GM21619 (cell line): ENCODE measurements around the gene NALCN.
A peak's percentile ranks its signal among the peaks of the same experiment; 100 is the strongest.

ENCODE experiments used
- ATAC-seq: cut with Tn5 transposase; IDR thresholded peaks from one replicate; pipeline ENCODE4 v1.9.1; 2021; ENCODE audit not compliant: unreplicated experiment

The NALCN gene

DNA sequence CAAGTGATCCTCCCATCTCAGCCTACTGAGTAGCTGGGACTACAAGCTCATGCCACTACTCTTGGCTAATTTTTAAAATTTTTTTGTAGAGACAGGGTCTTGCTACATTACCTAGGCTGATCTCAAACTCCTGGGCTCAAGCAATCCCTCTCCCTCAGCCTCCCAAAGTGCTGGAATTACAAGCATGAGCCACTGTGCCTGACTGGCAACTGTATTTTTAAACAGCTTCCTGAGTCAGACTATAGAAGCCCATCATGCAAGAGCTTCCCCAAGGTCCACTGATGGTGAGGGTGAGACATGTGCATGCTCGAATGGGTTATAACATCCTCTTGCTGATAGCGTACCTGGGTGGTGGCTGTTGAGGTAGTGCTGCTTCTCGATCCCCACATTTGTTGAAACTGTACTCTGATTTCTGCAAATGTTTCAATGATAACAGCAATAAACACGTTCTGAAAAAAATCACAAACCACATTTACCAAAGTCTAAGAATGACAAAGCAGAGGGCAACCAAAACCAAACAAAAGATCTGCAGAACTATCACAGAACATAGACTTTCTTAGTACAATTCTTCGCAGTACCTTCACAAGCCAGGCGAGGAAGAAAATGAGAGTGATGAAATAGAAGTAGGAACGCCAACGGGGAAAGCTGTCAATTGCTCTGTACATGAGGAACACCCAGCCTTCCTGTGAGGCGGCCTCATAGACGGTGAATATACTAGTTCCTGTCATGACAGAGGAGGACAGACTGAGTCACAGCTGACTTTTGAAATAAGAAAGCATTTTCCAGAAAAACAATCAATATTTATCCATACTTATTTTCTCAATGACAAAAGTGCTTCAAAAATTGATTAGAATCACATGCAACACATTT lies 124.4 kb downstream of the NALCN start:
- no peak for ATAC-seq

DNA sequence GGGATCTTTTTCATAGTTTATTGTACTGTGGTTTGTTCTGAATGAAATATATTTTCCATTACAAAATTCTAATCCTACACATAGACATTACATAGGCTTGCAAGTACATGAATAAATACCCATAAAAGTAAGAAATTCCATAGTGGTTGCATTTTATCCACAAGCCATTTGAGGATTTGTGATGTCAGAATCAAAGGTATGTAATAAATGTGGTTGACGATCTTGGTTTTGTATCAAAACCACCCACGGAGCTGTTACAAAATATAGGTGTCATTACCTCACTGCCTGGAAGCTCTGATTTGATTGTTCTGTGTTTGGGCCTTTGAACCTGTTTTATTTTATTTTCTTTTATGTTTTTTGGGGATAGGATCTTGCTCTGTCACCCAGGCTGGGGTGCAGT lies 125.1 kb downstream of the NALCN start:
- ATAC-seq: no peak

DNA sequence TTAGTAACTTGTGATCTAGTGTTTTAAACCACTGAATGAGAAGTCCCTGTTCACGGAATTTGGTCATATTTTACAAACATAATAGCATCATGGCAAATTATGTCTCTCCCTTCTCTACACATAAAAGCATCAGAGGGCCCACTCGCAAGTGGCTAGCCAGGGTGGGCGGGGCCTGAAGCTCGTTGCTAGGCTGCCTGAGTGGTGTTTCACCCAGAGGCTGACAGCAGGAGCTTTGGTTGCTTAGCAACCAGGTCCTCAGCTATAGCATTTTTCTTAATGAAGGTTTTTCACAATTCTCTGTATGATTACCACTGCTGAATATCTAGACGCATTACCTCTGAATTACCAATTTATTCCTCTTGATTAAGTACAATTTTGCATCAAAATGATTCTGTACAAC lies 126.5 kb downstream of the NALCN start:
- no peak for ATAC-seq

DNA sequence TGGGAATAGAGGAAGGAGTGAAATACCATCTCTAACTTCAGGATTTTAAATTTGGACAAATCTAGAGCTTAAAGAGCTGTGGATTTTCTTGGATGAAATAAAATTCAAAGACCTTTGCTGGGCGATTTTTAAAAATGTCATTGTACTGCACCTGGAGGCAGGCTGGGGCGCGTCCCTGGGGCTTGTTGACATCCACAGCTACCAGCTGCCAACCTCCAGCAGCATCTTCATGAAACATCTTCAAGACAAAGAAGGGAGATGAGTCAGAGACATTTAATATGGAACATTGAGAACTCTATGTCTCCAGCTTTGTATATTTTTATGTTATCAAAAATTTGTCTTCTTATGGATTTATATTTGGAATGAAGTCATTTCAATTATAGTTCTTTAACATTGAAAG lies 132.5 kb downstream of the NALCN start:
- no peak for ATAC-seq

DNA sequence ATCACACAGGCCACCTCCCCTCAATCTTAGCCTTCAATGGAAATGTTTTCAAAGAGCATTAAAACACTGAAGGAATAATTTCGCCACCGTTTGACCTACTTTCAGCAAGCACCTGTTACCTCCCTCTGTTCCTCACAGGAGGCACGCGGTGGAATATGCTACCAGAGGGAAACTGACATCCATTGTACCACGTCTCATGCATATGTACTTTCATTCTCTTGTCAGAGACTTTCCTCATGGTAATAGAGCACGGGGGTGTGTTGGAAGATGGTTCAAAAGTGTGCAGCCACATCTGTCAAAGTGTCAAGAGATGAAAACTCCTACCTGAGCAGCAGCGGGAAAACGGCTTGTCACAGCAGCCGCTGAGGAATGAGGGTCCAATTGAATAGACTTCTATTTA lies 143.4 kb downstream of the NALCN start:
- no peak for ATAC-seq

DNA sequence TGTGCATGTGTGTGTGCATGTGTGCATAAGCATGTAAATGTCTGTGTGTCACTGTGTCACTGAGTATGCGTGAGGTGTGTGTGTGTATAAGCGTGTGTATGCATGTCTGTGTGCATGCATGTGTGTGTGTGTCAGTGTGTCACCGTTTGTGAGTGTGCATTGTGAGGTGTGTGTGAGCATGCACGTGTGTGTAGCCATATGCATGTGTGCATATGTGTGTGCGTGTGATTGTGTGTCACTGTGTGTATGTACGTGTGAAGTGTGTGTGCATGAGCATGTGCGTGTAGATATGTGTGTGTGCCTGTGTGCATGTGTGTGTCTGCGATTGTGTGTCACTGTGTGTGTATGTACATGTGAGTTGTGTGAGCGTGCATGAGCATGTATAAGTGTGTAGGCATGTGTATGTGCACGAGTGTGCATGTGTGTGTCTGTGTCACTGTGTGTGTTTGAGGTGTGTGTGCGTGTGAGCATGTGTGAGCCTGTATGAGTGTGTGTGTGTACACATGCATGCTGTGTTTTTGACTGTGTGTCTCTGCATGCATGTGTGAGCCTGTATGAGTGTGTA lies 144.5 kb downstream of the NALCN start:
- no peak for ATAC-seq

DNA sequence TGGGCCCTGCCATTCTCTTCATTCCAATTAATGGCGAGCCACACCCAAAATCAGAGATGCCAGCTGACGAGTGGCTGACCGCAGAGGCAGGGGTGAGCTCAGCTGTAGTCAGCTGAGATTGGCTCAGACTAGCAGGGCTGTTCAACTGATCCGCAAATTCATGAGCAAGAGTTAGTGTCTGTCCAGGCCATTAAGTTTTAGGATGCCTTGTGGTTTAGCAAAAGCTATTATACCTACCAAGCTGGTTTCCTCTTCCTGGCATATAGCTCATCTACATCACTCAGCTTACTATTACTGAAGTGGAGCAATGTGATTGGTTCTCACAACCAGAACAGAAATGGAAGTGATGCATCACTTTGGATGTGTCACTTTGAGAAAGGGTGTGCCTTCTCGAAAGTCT lies 148.7 kb downstream of the NALCN start:
- ATAC-seq: no peak

DNA sequence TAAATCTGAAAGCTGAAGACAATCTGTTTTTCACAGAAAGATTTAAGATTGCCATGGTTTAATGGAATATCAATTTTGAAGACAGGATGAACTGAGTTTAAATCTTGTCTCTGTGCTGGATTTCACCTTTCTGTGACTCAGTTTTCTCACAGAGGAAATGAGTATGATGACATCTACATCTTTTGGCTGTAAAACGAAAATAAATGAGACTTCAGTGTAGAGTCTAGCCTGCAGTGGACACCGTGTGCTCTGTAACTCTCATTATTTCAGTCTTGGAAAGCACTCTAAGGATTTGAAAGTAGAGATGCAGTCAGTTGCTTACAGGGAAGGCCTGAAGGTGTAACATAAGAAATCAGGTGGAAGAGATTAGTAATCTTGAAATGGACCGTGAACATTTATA lies 150.4 kb downstream of the NALCN start:
- no peak for ATAC-seq

DNA sequence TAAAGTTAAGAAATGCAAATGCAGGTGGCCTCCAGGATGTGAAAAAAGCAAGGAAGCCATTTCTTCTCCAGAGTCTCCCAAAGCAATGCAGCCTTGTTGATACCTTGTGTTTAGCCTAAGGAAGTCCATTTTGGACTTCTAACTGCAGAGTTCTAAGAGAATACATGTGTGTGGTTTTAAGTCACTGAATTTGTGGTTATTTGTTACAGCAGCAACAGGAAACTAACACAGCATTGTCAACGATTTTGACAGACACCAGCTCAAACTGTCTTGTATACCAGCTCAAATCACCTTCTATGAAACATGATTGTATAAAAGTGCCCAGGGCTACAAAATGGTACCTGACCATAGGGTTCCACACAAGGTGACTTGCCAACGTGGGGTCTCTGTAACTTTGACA lies 151.4 kb downstream of the NALCN start:
- no peak for ATAC-seq

DNA sequence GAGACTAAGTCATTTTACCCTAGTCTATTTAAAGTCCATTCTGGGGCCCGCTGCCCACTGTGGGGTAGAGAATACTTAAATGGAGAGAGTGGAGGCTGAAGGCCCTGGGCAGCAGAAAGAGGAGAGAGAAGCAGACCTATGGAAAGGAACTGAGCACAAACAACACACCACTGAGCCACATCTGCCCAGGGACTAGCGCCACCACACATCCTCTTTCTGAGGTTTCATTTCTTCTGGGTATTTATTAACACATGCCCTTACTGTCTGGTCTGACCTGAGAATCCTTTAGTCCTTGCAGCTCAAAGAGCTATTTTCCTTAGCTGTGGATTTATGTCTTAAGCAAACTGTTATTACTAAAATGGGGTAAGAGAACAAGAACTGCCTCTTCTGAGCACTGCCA lies 154.0 kb downstream of the NALCN start:
- ATAC-seq: peak; percentile 42

DNA sequence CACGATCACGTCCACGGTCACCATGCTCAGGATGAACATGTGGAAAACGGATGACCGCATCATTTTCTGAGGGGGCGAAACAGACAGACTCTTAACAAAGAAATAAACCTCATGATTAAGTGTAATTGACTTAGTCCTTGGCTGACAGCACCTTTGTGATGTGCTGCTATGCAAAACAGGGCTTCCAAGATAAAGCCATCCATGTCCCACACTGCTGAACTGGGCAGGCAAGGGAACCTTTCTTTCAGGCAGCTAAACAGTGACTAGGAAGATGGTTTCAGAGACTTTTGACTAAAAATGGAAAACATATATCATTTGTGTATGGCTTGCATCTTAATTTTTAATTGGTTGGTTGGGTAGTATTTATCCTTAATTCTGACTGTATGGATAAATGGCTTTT lies 157.8 kb downstream of the NALCN start:
- ATAC-seq: no peak

DNA sequence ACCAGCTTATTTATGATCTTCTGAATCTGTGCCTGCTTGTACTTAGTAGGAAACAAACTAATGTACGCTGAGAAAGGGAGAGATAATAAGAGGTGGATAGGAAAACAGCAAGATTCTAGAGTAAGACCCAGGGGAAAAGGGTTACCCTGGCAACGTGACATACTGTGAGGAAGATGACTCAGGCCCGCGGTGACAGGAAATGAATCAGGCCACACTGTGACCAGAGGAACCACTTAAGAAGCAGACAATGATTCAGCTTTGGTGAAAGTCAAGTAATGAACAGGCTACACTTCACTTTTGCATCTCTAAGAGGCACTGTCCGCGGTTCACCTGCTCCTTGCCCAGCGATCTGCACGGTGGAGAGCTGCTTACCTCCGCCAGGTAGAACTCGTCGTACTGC lies 158.2 kb downstream of the NALCN start:
- ATAC-seq: peak; percentile 99

DNA sequence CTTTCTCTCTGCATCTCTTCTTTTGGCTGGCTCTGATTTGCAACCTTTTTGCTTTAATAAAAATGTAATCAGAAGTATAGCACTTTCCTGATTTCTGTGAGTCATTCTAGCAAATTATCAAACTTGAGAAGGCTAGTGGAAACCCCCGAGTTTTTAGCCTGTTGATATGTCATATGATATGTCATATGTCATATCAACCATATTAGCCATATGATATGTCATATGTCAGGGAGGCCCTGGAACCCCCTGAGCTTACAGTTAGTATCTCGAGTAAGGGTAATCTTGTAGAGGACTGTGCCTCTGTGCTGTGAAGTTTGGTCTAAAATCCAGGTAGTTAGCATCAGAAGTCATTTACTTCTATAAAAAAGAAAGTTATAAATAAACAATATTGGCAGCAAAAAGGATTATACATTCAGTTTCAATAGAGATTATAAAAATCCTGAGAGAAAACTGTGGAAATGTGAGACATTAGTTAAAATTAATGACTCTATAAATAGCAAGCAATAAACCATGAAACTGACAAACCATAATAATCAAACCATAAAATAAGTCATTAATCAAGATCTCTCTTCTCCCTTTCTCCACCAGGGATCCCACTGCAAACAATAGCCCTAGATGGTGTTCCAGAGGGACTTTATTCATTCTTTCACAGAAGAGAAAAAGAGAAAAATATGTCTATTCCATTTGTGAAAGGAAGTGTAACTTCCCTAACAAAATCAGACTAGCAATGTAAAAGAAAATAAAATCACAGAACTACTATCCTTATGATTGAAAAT lies 167.4 kb downstream of the NALCN start:
- ATAC-seq: no peak

DNA sequence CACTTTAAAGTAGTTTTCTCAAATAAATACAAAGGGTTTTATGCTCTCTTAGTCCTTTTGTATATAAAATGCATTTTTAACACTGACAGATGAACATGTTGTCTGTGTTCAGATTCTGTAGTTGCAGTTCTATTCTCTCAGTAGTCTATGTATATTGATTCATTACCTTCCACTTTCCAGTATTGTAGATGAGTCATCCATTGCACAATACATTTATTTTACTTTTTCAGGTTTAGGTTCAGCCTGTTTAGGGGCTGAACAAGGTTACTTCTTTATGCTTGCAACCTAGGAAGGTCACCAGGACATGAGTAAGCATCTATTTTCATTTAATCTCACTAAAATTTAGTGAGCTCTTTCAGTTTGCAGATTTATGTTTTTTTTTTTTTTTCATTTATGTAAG lies 173.6 kb downstream of the NALCN start:
- no peak for ATAC-seq

DNA sequence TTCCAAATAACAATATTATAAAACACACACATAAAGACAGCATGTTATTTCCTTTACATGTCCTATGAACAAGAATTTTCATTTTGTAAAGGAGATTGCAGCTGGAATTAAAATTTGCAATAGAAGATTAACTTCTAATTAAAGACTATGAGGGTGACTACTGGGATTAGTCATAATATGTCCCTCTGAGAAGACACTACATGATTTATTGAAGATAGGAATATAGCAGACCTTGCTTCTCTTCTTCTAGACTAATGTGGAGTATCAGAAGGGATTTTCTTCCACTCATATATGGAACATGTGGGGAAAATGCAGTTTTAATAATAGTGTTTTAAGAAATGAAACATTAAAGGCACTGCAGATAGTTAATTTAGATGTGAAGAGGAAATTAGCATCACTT lies 177.8 kb downstream of the NALCN start:
- no peak for ATAC-seq

DNA sequence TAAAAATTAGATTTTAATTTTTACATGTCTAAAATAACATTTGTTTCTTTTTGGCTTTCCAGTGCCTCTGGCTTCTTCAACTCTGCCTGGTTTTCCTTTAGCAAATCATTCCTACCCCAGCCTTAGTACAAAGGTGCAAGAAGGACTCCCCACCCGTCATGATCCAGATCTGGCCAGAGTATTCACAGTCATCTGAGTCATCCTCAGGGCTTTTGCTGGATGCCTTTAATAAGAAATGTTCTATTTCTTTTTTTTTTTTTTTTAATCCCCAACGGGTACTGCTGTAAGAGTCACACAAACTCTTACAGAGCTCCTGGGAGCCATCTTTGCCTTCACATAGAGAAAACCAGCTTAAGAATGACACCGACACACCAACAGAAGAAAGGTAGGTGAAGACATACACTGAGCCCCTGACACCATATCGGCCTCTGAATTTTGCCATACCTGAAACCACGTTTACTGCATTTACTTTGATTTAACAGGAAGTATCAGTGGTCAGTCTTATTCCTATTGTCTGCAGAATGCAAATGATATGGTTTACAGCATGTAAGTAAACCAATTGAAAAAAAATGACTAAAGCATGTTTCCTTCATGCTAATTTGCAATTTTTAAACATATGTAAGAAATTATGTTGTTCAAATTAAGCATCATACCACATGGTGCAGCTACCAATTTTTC lies 184.4 kb downstream of the NALCN start:
- no peak for ATAC-seq

DNA sequence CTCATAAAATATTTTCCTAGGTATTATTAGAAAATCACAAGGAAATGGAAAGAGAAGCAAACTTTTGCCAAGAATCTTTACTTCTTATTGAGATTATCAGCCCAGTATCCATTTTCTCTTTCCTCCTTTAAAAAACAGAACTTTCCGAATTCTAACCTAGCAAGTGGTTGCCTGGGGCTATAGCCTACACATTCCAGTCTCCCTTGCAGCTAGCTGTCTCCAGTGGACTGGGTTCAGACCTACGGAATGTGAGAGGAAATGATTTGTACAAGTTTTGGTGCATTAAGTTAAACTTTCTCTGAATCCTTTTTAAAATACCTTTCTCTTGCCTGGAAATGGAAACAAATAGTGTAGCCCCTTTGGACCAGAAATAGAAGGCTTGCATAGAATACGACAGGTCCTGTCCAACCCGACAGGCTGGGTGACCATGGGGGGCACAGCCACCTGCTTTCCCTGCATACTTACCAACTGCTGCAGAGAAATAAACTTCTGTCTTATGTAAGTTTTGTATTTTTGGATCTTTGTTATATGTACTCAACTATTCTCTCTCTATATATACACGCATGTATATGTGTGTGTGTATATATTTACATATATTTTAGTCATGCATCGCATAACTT lies 185.9 kb downstream of the NALCN start:
- ATAC-seq: no peak

DNA sequence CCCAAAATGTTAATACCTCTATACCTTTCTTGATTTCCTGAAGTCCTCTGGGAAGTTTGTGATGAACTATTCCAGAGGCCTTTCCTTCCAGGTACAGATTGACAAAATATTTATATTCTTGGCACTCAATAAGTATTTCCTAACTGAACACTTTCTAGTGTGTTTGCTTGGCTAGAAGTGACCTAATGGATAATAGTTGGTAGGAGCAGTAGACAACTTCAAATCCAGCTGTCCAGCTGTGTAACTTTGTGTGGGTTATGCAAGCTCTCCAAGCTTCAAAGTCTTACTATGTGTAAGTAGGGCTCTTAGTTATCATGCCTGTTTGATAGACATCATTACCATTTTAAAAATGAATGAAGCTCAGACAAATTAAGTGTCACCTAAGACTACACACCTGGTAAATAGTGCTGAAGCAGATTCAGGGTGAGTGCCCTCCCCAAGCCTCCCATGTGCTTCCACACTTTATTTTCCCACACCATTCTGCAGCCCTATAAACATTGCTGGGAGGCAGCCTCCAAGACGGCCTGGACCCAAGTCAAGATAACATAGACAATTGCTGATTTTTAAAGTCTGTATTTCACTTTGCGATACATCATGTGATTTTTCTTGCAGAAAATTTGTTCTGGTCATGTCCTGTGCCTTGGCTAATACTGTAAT lies 196.6 kb downstream of the NALCN start:
- ATAC-seq: no peak

DNA sequence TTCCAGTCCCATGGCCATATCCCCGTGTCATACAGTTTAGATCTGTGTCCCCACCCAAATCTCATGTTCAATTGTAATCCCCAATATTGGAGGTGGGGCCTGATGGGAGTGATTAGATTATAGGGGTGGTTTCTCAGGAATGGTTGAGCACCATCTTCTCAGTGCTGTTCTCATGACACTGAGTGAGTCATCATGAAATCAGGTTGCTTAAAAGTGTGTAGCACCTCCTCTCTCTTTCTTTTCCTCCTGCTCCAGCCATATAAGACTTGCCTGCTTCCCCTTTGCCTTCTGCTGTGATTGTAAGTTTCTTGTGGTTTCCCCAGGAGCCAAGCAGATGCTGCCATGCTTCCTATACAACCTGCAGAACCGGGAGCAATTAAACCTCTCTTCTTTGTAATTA lies 197.8 kb downstream of the NALCN start:
- ATAC-seq: no peak

DNA sequence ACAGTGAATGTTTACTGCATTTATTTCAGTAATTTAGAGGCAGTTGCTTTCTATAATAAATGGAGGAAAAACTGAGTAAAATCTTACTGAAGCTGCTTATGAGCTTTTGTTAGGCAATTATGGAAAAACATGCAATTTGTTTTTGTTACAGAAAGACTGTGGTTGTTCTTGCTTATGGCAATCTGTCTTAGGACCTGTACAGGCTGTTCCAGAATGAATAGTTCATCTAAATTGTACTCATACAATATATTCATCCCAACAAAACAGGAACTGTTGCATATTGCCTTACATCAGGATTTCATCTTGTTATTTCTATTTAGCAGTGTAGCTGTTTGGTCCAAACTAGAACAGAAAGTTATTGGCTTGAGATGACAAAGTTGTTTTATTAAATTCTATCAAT lies 199.2 kb downstream of the NALCN start:
- no peak for ATAC-seq

DNA sequence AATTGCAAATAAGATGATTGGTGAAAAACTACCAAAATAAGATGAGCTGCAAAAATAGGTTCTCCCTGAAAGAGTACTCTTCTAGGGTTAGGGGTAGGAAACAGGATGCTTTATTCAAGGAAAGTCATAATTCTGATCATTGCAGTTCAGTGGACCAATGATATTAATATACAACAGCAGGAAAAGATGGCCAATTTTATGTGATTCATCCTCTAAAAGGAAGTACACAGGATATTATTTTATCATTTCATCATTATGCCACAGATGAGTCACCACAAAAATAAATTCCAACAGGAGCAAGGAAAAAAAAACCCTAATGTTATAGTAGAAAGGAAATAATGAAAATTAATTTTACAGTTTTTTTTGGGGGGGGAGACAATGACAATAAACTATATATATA lies 205.0 kb downstream of the NALCN start:
- no peak for ATAC-seq
